NT2/D1 (cell line): Measurements from ENCODE around the gene ZNF200.

Experiments used
- SUZ12 ChIP-seq: IDR thresholded peaks from 2 replicates; pipeline ENCODE4 v1.6.1; 2011; ENCODE audit not compliant: insufficient read length, insufficient read depth; ENCODE audit errors: extremely low read depth
- ZNF274 ChIP-seq: IDR thresholded peaks from 2 replicates; pipeline ENCODE4 v1.6.1; 2011; ENCODE audit warnings: mild to moderate bottlenecking, low read depth, low read length

GRCh38 chr16:3175157-3176093, 59.5 kb downstream of the ZNF200 start:
- TF ChIP-seq SUZ12 (no peak), ZNF274 (no peak)
